HL-60 (cell line): Measurements from ENCODE around the gene SLC22A25.

Source experiments
- CTCF ChIP-seq: IDR thresholded peaks from one replicate; pipeline ENCODE4 v1.5.1; 2011; ENCODE audit warnings: low read length, control low read depth, inconsistent platforms; ENCODE audit not compliant: insufficient read depth
- GABPA ChIP-seq: IDR thresholded peaks from 2 replicates; pipeline ENCODE4 v1.6.1; 2012; ENCODE audit warnings: low read depth
- POLR2AphosphoS5 ChIP-seq: IDR thresholded peaks from 2 replicates; pipeline ENCODE4 v1.6.1; 2012; ENCODE audit warnings: low read depth

- no peak for TF ChIP-seq CTCF
- no peak for TF ChIP-seq POLR2AphosphoS5
- no peak for TF ChIP-seq GABPA
These were observed 1.5 kb upstream of the SLC22A25 start for GRCh38 chr11:63244862-63245261.
